GM12878 (cell line): ENCODE data around the gene LCAT.
A peak's percentile ranks its signal among the peaks of the same experiment; 100 is the strongest.

Experiments
- BACH1 ChIP-seq: fragments of 450-650 bp; IDR thresholded peaks from 2 replicates; pipeline ENCODE4 v1.6.1; 2017; ENCODE audit warnings: mild to moderate bottlenecking, borderline replicate concordance
- CTCF ChIP-seq, 3 experiments: IDR thresholded peaks in 2 of 3; conservative IDR thresholded peaks in 1 of 3; 2 replicates each; pipeline ENCODE4 v1.5.1; 2011; ENCODE audit warnings: low read depth in 3 of 3, low read length in 3 of 3, mild to moderate bottlenecking in 3 of 3, control low read depth in 2 of 3, moderate library complexity in 2 of 3, inconsistent platforms in 1 of 3, mixed read lengths in 1 of 3; ENCODE audit not compliant: control insufficient read depth in 2 of 3, insufficient read depth in 1 of 3; ENCODE audit errors: extremely low read depth in 1 of 3
- EZH2 ChIP-seq: IDR thresholded peaks from 2 replicates; pipeline ENCODE4 v1.6.1; 2012; ENCODE audit warnings: low read depth, mild to moderate bottlenecking, control low read depth, inconsistent platforms, low read length, borderline replicate concordance; ENCODE audit not compliant: control insufficient read depth
- POLR2A ChIP-seq: IDR thresholded peaks from 2 replicates; pipeline ENCODE4 v1.6.1; 2011; ENCODE audit warnings: low read depth, mild to moderate bottlenecking, low read length
- PRDM15 ChIP-seq: fragments of 450-650 bp; formaldehyde crosslinking; IDR thresholded peaks from 2 replicates; pipeline ENCODE4 v1.4.0; 2020; ENCODE audit warnings: mild to moderate bottlenecking, moderate library complexity
- SMC3 ChIP-seq: IDR thresholded peaks from 2 replicates; pipeline ENCODE4 v1.6.1; 2011; ENCODE audit warnings: low read length, improper control_type of control experiment, borderline replicate concordance
- SP1 ChIP-seq: IDR thresholded peaks from one replicate; pipeline ENCODE4 v1.6.1; 2011; ENCODE audit warnings: low read depth, low read length
- TAF1 ChIP-seq: IDR thresholded peaks from 2 replicates; pipeline ENCODE4 v1.6.1; 2011; ENCODE audit warnings: mild to moderate bottlenecking, low read depth, low read length, borderline replicate concordance
- ZBTB11 ChIP-seq: fragments of 450-650 bp; formaldehyde crosslinking; IDR thresholded peaks from 2 replicates; pipeline ENCODE4 v1.5.0; 2022; ENCODE audit warnings: mild to moderate bottlenecking, missing genetic modification characterization

- TF ChIP-seq TAF1 (no peak), SP1 (no peak), SMC3 (no peak), BACH1 (no peak), POLR2A (no peak), CTCF (IDR thresholded peaks at IDR 0.05 in 2 of 3, conservative IDR thresholded peaks at IDR 0.05 in 1 of 3; ENCODE audit: control insufficient read depth in 2 of 3, extremely low read depth in 1 of 3, insufficient read depth in 1 of 3, low read depth in 3 of 3, low read length in 3 of 3) (peak in 2 of 3 experiments; percentile 21 to 24; a peak in 2 of 6 replicates), ZBTB11 (CRISPR knock-in tag) (no peak), EZH2 (no peak), PRDM15 (no peak)
These were observed 24.2 kb downstream of the LCAT start for GRCh38 chr16:67919622-67920221.
